ENCODE data around the gene NPBWR2.

GRCh38 chr20:64069209-64069613 is 38.2 kb downstream of the NPBWR2 start:
- TF ChIP-seq CTCF (IDR thresholded peaks at IDR 0.05): no peak
- TF ChIP-seq POLR2A (IDR thresholded peaks at IDR 0.05): no peak
